Smooth muscle cell of trachea (primary cell): ENCODE measurements around the gene TEX48. TPM values are rescaled to one million over a fixed set of nuclear protein-coding genes. Genes with fewer than 3 reads are reported as not detected.

Source experiments
- total RNA-seq: library from RNA; depleted of rRNA; stranded (reverse); fragments of >200 nt; gene quantifications from 2 replicates; pipeline ENCODE4 v1.2.1, GENCODE V29; 2014

The TEX48 gene, protein sequence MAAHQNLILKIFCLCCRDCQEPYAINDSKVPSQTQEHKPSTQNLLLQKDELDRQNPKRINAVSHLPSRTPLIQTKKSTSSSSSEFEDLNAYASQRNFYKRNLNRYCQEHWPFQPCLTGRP
- total RNA-seq = not detected in 2 replicates

DNA sequence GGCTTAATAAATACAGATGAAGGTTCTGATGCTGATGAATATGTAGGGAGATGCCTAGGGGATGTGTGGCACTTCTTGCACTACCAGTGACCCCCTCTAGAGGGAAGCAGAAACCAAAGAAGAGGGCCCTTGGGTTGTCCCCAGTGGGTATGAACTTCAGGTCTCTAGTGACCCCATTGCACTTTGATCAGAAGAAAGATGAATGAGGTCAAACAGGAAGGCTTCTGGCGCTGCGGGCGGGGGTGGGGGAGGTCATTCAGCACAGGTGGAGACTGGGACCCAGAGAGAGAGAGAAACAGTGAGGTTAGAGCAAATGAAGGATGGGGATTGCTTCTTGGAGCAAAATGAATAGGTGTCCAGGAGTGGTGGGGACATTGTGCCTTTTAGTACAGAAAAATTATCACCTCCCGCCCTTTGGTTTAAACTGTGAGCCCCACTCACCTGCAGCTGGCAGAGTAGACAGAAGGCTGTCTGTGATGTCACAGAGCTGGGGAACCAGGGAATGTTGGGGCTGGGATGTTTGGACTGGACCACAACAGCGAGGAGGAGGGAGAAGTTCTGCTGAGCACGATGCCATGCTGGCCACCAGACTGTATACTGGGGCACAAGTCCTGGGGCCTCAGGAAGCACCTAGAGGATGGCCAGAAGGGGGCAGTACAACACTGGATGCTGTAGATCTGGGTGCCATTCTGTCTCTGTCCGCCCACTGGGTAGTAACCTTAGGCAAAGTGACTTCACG, at the start of gene TEX48:
Gene TEX48, minus strand, starts transcription at position 599 of the 739 bp plus-strand sequence. CDS start 10,469 bp downstream, outside the sequence.

DNA sequence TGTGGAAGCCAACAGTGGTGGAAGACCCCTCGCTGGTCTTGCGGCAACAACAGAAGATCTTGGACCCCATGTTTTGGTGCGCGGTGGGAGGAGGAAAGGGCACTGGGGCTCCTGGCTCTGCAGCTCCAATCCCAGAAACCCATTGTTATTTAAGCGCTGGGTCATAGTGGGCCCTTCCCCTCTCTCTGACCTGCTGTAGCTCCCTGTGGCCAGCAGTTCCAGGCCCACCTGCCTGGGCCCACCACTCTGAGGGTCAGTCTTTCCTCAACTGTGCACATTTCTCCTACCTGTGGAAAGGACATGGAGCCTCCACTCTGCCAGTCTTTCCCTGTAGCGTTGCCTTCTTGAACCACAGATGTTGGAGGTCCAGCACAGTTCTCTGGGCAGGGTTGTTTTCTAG, 24.3 kb downstream of the TEX48 start, which contains the start of gene TEX53:
Gene TEX53, minus strand, starts transcription at position 101 of the 400 bp plus-strand sequence. Its CDS starts 31 bp downstream, at position 70.

Other genes starting within 250 kb of the TEX48 start
- 0.73 and 4.0 TPM in 2 replicates for gene WHRN, start 176.7 kb downstream of the TEX48 start, total RNA-seq
- 97.1 and 106 TPM in 2 replicates for gene ATP6V1G1, start 94.4 kb downstream of the TEX48 start, total RNA-seq
- gene TMEM268, start 70.9 kb downstream of the TEX48 start, total RNA-seq = 2.8 and 5.0 TPM in 2 replicates
- gene TEX53, start 24.4 kb downstream of the TEX48 start, total RNA-seq = not detected in 2 replicates
- gene TNFSF15, start 123.8 kb upstream of the TEX48 start, total RNA-seq = 0.44 and 0.99 TPM in 2 replicates
- gene TNFSF8, start 248.4 kb upstream of the TEX48 start, total RNA-seq = not detected in 2 replicates